Stimulated activated CD8-positive, alpha-beta memory T cell treated with anti-CD3 and anti-CD28 coated beads, Interleukin-12 subunit alpha, Interleukin-12 subunit beta, amount 100 ng/mL, for 4 hours (primary cell): Measurements from ENCODE around the gene RTN4R.

Experiments
- DNase-seq: peaks from one replicate; pipeline ENCODE4 v3.0.0-alpha.2; 2020; ENCODE audit warnings: low read depth

Gene RTN4R

DNA sequence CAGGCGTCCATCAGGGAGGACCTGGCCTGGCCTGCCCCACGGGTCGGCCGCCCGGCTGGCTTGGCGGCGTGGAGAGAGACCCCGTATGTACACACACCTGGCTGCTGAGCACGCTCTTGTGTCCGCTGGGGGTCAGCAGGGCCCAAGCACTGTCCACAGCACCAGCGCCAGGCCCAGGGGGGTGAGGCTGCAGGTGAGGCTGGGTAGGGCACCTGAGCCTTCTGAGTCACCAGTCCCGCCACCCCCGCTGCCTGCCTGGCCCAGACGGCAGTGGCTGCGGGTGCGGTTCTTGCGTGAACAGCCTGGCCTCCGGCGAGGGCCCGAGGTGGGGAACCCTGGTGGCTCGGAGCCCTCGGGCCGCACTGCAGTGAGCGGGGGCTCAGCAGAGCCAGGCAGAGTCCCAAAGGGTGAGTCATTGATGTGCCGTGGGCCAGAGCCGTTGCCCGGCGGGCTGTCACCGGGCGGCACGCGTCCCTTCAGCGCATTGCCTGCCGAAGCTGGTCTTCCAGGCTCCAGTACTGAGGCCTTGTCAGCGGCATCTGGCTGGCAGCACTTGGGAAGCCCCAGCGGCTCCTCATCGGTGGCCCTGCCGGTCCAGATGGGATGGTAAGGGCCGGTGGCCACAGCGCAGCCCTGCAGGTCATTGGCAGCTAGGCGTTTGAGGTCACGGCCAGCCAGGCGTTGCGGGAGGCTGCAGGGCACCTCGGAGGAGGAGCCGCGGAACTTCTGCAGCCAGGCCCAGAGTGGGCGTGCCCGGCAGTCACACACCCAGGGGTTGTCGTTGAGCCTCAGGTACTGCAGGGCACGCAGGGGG is 26.3 kb downstream of the RTN4R start:
- DNase-seq = no peak

DNA sequence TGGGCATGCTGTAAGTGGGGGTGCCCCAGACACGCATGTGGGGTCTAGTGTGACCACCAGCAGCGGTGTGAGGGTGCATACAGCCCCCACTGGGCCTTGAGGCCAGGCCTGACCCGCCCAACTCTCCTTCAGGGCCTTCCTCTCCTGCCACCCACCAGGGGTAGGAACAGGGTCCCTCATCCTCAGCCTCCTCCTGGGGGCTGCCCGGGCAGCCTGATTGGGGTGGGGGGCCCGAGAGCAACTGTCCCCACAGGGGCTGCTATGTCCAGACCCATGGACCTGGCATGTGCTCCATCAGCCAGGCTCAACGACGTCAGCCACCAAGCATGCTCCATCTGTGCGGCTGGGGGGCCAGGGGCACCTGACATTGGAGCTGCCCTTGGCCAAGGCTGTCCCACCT is 27.2 kb downstream of the RTN4R start:
- DNase-seq = no peak

DNA sequence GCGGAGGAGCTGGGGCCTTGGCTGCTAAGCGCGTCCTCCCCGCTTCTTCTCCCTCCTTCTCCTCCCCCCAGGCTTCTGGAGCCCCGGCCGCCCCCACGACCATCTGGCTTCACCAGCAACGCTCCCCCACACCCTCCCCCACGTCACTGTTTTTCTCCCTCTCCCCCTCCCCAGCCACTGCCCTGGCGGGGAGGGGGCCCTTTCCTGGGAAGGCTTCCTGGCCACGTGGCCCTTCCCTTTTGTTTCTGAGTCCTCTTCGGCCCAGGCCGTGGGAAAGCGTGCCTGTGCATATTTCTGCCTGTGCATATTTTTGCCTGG is 27.7 kb downstream of the RTN4R start:
- no peak for DNase-seq

DNA sequence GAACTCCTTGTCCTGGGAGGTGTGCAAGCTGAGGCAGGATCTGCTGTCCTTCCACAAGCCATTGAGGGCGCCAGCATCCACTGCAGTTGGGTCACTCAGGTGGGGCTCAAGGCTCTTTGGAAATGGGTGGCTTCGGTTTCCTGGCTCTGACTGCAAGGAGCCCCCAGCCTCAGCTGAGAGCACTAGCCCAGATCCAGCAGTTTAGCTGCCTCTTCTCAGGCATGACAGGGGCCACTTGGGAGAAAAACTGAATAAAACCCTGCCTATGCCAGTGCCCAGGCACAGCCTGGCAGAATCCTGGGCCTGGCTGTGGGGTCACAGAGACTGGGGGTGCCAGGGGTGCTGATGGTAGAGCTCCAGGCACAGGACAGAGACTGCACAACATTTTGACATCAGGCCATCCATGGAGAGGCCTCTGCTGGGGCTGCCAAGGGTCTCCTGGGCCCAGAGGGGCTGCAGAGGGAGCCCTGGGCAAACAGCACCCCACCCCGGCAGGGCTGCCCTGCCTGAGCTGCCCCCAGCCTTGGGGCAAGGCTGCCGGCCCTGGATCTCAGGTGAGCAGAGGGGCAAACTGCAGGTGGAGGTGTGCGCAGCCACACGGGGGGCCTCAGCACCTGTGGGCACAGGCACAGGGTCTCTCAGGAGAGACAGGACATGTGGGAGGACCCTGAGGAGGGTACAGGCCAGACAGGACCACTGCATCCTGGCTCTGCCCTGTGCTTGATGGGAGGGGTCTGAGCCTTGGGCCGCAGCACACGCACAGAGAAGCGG is 28.3 kb downstream of the RTN4R start:
- no peak for DNase-seq

DNA sequence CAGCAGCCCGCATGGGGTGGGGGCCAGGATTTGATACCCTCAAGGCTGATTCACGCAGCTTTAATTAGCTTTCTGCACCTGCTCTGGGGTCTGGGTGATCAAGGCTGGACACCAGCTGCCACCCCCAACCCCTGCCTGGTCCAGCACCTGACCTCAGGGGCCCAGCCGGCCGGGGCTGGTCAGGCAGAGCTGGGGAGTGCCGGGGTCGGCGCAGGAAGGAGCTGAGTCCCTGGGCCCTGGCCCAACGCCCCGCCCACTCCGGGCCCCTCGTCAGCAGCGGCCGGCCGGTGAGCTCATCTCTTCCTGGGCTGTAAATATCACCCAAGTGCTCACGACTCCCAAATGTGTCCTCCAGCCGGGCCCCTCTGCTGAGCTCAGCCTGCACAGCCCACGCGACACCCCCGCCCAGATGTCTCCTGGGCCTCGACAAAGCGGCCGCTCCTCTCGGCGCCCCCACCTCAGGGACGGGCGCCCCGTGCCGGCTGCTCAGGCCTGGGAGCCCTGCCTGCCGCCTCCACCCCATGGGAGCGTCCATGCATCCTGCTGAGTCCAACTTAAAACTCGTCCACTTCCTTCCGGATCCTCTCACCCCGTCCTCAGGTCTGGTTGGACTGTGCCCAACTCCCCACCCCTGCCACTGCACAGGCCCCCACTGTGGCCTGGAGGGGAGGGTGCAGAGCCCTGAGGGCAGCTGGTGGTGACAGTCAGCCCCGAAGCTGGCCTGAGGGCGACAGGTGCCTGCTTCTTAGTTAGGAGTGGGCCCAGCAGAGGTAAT is 29.0 kb downstream of the RTN4R start:
- no peak for DNase-seq

DNA sequence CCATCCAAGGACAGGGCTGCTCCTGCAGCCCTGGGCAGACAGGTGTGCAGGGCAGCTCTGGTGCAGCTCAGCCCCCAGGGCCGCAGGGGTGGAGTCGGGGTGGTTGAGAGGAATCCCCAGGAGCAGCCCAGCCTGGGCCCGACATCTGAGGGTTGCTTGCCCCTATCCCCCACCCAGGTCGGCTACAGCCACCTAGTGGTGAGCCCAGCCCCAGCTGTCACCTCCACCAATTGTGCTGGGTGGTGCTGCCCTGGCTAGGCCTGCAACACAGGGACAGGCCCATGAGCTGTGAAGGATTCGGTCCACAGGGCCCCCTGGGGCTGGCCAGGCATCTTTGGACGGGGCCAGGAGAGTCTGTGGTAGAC is 29.6 kb downstream of the RTN4R start:
- DNase-seq = no peak

DNA sequence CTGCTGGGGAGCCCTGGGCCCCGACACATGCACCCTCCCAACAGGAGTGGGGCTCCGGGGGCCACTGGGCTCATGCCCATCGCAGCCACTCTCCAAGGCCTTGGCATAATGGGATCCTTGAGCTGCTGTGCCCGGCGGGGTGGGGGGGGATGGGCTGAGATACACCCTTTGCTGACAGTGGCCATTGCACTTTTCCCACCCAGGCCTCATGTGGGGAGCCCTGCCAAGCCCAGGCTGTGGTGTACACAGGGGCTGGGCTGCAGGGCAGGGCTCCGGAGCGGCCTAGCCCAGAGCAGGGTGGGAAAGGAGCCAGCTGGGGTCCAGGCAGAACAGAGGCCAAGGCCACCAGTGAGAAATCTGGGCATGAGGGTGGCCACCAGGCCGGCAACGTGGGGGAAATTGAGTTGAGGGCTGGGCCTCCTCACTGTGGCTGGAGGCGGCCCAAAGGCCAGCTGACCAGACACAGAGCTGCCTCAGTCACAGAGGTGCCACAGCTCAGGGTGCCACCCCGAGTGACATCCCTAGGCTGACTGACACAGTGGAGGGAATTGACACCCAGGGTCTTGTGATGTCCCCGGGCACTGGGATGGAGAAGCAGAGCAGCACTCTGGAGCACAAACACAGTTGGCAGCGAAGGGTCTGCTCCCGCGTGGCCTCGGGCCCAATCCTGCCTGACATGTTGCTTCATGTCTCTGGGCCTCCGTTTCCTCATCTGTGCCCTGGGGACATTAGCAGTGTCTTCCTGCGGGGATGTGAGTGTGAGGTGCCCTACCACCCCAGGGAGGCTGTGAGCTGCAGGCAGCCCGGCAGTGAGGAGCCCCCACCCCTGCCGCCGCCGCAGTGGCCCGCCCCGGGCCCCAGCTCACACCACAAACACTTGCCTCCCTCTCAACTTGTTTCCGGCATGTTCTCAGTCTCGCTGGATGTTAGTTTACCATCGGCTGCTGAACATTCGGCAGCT is 30.4 kb downstream of the RTN4R start:
- no peak for DNase-seq

DNA sequence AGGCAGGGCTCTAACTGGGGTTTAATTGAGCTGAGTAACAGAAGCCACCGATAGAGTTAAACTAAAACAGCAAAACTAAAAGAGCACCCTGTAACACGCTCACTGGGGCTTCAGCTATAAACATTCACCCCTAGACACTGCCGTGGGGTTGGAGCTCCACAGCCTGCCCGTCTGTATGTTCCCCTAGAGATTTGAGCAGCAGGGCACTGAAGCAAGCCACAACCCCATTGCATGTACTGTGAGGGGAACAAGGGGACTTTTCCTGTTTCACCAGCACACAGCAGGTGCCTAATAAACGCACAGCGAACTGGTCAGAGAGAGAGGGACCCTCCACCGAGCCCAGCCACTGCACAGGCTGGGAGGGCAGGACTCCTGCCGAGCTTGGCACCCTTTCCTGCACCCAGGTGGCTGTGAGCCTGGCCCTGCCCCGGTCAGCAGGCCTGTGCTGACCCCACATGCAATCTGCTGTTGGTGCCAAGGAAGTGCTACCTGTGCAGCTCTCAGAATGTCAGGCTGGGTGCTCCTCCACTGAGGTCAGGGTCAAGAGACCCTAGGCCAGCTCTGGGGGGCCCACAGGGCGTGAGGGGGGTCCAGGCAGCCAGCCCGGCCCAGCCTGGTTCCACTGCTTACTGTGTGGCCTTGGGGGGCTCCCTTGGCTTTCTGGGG is 31.9 kb downstream of the RTN4R start:
- no peak for DNase-seq

DNA sequence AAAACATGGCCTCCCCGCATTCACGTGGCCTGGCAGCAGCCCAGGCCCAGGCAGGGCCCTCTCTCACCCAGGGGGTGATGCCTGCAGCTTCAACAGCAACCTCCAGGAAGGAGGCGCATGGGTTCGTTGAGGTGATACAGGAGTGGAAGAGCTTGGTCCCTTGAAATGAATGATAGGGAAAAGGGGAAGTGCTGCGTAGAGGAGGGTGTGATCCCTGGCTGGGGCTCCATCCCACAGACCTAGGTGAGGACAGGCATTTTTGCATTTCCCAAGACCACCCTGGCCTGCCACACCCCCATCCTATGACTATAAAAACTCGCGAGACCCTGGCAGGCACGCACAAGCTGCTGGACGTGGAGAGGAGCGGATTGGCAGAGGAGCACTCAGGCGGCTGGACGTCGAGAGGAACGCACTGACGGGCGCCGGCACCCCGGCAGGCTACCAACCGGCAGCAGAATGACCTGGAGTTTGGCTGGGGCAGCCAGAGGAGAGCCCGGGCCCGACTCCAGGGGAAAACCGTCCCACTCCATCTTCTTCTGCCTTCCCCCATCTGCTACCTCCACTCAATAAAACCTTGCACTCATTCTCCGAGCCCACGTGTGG is 32.6 kb downstream of the RTN4R start:
- DNase-seq = no peak

DNA sequence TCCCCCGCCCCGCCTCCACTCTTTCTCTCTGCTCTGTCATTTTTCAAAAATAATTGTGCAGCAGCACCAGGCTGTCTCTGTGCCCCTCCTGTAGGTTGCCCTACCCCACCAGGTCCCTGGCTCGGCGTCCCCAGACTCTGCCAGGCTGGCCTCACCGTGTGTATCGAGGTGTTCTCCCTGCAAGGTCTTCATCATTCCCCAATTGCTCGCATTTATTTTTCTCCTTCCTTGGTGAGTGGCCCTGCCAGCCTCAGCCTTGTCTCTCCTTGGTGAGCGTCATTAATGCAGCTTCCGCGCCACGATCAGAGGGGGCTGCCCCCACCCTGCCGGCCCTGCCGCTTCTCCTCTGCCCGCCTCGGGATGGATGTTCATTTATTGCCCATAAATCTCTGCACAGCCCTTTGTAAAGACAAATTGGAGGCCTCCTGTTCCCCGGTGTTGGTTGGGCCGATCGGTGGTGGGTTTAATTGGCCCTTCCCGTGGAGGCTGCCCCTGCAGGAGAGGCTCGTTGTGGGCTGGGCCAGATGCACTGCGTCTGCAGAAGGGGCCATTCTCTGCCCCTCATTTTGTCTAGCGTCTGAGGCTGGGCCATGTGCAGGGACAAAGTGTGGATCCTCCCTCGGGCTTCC is 33.2 kb downstream of the RTN4R start:
- no peak for DNase-seq

DNA sequence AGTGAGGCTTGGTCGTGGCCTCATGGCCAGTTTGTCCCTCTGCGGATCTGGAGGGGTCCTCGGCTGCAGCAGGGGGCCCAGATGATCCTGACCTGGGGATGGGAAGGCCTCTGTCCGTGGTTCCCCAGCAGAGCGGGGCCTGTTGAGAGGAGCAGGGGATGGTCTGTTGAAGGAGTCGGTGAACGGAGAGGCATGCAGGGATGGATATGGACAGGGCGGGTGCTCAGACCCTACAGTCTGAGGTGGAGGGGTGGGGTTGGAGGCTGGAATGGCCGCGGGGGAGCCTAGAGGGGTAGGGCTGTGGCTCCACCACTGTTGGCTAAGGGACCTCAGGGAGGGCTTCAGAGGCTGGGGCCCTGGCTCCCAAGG is 33.8 kb downstream of the RTN4R start:
- DNase-seq = no peak

DNA sequence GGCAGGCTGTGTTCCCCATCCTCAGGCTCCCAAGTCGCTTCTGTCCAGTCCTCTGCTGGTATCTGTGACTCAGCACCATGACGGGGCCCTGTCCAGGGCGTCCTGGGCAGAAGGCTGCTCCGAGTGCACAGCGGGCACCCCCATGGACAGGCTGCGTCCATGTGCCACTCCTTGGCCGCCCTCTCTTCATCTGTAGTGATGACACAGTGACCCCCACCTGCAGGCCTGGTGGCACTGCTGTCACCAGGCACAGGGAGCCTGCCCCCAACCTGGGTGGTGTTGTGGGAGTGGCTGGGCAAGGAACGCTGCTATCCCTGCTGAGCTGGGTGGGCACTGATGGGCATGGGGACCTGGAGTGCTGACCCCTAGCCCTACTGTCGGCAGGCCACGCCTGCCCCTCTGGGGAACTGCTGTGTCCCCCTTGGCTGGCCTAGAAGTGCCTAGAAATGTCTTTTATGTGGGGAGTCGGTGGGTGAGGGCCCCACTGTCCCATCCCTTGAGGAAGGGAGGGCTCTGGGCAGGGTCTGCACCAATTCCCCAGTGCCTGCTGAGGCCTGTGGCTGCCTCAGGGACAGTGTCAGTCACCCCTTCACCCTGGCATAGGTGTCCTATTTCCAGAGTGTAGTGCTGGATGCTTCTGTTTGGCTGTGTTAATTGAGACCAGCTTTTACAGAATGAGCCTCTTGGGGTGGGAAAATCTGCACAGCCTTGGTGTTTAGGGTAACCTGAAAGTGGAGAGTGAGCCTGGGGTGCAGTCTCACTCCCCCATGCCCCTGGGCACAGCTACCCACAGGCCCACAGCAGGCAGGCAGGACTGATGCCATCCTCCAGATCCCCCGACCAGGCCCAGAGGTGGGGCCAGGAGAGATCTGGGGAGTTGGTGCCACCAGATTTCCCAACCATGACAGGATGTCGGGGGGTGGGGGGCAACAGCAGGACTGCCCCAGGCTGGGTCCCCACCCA is 34.5 kb downstream of the RTN4R start:
- no peak for DNase-seq

DNA sequence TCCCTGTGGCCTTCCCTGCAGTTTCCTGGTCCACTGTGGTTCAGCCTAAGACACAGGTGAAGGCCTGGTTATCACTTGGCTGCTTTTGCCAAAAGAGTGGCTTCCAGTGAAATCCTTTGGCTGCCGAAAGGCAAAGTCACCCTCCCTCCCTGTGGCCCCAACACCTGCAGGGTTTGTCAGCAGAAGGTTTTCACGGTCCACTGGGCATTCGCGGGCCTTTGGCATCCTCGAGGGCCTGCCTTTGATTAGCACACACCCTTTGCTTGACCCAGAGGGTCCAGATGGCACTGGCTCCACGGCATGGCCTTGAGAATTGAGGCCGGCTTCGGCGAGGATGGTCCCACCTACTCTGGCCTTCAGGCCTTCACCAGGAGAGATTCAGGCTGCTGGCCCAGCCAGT is 35.3 kb downstream of the RTN4R start:
- no peak for DNase-seq

DNA sequence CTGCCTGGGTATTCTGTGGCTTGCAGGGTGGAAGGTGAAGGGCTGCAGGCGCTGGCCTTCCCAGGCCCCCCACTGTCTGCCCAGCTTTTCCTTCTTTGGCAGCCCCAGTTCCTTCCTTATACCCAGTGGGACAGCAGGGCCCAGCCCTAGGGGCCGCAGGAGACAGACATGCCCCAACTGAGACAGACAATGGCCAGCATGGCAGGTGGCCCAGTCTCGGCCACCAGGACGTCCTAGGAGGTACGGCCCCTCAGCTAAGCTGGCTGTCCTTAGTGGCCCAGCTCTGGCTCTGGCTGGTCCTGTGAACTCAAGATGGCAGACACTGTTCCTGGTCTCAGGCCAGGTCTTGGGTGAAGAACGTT is 35.9 kb downstream of the RTN4R start:
- no peak for DNase-seq

DNA sequence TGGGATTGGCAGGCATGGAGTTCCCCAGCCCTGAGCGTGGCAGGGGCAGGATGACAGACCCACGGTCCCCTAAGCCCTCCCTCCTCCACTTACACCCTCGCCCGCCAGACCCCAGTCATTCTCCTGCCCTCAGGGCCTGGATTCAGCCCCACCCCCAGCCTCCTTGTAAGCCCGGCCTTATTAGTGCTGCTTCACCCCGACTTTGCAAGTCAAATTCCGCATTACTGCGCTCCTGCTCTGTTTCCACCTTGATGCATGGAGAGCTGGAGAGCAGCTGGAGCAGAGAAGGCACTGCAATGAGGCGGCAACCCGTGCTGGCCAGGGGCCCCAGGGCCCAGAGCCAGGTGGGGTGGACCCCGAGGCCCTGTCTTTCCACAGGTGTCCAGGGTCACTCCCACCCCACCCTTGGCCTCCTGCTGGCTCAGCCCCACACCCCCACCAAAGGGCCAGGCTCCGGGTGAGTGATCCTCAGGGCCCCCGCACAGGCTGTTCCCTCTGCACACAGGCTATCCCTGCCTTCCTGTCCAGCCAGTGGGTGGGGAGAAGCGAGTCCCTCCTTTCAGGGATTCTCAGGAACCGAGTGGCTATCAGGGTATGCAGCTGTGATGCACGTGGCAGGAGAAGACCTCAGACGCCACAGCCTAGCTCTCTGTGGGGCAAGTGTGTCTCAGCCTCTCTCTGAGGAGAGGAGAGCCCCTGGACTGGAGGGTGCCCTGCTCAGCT is 36.4 kb downstream of the RTN4R start:
- DNase-seq = no peak

DNA sequence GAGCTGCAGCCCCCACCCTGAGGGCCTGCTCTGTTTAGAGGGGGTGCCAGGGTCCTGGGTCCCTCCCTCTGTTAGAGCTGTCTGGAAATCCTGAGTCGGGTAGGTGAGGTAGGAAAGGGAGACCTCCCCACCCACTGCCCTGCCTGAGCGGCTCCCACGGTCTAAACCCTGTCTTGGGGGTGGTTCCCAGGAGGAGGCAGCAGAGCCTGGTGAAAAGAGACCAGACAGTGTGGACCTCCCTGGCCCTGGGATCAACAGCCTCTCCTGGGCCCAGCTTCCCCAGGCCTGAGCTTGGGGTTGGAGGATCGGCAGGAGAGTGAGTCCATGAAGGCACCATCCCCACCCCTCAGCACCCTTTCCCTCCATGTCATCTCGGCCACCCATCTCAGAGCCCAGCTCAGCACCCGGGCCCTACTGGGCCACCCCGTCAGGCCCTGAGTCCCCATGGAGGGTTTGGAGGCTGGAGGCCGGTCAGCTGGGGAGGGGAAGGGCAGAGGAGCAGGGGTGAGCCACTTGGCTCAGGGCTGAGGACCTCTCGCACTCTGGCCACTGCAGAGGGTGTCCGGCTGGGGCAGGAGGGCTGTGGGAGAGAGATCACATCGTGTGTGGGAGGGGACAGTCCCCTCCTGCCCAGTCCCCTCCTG is 37.2 kb downstream of the RTN4R start:
- no peak for DNase-seq

DNA sequence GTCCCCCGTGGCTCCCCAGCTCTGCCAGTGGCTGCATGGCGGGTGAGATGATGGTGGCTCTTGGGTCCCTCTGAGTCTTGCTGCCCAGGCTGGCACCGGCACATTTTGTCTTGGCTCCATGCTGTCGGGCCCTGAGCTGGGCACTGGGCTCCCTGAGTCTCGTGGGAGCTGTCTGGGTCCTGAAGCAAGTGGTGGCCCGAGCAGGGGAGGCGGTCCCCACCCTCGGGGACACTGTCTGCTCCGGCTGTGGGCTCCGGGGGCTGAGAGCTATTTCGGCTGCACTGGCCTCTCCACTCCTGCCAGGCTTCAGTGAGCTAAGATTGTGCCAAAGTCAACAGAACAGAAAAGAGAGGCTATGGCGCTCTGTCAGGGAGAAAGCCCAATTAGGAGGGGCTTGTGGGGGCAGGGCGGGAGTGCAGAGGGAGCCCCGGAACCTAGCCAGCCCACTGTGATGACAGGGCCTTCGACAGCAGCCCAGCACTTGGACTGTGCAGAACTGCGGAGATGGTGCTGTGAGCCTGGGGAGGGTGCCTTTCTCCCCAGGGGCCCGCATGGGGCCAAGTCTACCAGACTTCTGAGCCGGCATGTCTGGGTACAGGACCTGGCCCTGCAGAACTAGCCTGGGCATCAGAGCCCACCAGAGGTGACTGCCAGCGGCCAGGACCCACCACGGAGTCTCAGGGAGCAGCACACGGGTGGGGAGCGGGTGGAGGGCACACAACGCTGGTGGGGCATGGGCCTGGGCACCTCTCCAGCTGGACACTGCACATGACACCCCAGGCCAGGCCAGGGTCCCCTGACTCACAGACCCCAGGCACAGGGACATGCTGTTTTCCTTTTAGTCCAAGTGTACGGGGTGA is 38.0 kb downstream of the RTN4R start:
- no peak for DNase-seq
